ENCODE measurements around the gene ZNF30. TPM values are rescaled to one million over a fixed set of nuclear protein-coding genes. Genes with fewer than 3 reads are reported as not detected.

The ZNF30 gene
- total RNA-seq, 1 experiment from 2014 or later, result 5.2 TPM

DNA sequence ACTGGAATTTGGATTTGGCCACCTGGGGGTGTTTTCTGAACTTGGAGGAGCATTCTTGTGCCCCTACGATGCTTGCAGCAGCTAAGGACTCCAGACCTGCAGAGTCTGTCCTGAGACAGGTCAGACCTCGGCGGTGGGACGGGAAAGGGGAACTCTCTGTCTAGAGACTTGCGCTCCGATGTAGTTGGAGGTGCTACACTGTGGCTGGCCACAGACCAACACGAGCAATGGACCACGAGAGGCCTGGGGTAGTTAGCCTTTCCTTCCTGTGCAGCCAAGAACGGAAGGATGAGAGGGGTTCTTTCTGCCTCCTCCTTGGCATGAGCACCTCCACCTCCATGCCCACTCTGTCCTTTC lies 67.6 kb downstream of the ZNF30 start:
- Histone ChIP-seq H3K27me3 (replicated peaks; ENCODE audit: insufficient read depth, low read depth, low read length, poor library complexity) (no peaks in the 10 kb centered on the region), H3K9me3 (ENCODE audit: low read depth, low read length, poor library complexity, severe bottlenecking) (no peaks in the 10 kb centered on the region), H3K36me3 (ENCODE audit: insufficient read depth, low read length, poor library complexity, severe bottlenecking) (no peaks in the 10 kb centered on the region), H3K4me1 (ENCODE audit: insufficient read depth, low read length, poor library complexity, severe bottlenecking) (peaks cover 2% of the 10 kb centered on the region), H3K4me3 (ENCODE audit: low read depth, low read length, poor library complexity, severe bottlenecking) (no peak overlapping the region), H3K27ac (ENCODE audit: low read depth, low read length, poor library complexity, severe bottlenecking) (no peak overlapping the region)
- no TSS peak for BruUV-seq (replicated peaks)
- intact Hi-C loops (cut with micrococcal nuclease; ENCODE audit: unreplicated experiment), result no loop called here
- ChIA-PET POLR2A (ENCODE audit: low non-redundant PET) (no interaction called here), CTCF (no interaction called here)
- TF ChIP-seq EZH2 (IDR thresholded peaks at IDR 0.05; ENCODE audit: borderline replicate concordance, low read depth, low read length, poor library complexity, severe bottlenecking), result no peak
- TF ChIP-seq, protein P1, sequence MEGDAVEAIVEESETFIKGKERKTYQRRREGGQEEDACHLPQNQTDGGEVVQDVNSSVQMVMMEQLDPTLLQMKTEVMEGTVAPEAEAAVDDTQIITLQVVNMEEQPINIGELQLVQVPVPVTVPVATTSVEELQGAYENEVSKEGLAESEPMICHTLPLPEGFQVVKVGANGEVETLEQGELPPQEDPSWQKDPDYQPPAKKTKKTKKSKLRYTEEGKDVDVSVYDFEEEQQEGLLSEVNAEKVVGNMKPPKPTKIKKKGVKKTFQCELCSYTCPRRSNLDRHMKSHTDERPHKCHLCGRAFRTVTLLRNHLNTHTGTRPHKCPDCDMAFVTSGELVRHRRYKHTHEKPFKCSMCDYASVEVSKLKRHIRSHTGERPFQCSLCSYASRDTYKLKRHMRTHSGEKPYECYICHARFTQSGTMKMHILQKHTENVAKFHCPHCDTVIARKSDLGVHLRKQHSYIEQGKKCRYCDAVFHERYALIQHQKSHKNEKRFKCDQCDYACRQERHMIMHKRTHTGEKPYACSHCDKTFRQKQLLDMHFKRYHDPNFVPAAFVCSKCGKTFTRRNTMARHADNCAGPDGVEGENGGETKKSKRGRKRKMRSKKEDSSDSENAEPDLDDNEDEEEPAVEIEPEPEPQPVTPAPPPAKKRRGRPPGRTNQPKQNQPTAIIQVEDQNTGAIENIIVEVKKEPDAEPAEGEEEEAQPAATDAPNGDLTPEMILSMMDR (conservative IDR thresholded peaks at IDR 0.05; ENCODE audit: low read depth, low read length), result no peak
- DNase-seq (ENCODE audit: low spot score), result no peak

Other genes with a start within 250 kb of the ZNF30 start
- gene SCGB2B2, start 249.7 kb upstream of the ZNF30 start, total RNA-seq (2021), result 0.24 and 0.28 TPM in 2 replicates
- 24.1 and 27.7 TPM in 2 replicates for gene ZNF302, start 249.2 kb upstream of the ZNF30 start, total RNA-seq (2021)
- 6.7 and 8.2 TPM in 2 replicates for gene ZNF181, start 192.7 kb upstream of the ZNF30 start, total RNA-seq (2021)
- 6.0 and 8.0 TPM in 2 replicates for gene ZNF599, start 153.7 kb upstream of the ZNF30 start, total RNA-seq (2021)
- 15.4 and 15.5 TPM in 2 replicates for gene ZNF792, start 37.3 kb downstream of the ZNF30 start, total RNA-seq (2021)
- 87.3 and 101 TPM in 2 replicates for gene GRAMD1A, start 73.4 kb downstream of the ZNF30 start, total RNA-seq (2021)
- gene SCN1B, start 103.6 kb downstream of the ZNF30 start, total RNA-seq (2021), result 2.0 and 2.3 TPM in 2 replicates
- not detected in 2 replicates for gene HPN, start 114.8 kb downstream of the ZNF30 start, total RNA-seq (2021)
- gene FXYD3, start 188.9 kb downstream of the ZNF30 start, total RNA-seq (2021), result not detected in 2 replicates
- not detected in 2 replicates for gene LGI4, start 208.2 kb downstream of the ZNF30 start, total RNA-seq (2021)
- 0.98 TPM in 1 of 2 replicates, not detected in the other for gene FXYD1, start 211.9 kb downstream of the ZNF30 start, total RNA-seq (2021)
- 0.56 and 0.85 TPM in 2 replicates for gene FXYD7, start 216.4 kb downstream of the ZNF30 start, total RNA-seq (2021)
- gene FXYD5, start 227.8 kb downstream of the ZNF30 start, total RNA-seq (2021), result 12.7 and 13.6 TPM in 2 replicates